ENCODE results near the gene REPS2. TPM values are rescaled to one million over a fixed set of nuclear protein-coding genes. Genes with fewer than 3 reads are reported as not detected.
A peak's percentile ranks its signal among the peaks of the same experiment; 100 is the strongest.

The REPS2 gene
- total RNA-seq, 1 donor from 2014 or later, result 1.2 TPM

- Histone ChIP-seq H3K36me3 (ENCODE audit: insufficient read depth, low read length) (no peaks in the 10 kb centered on the region), H3K79me2 (ENCODE audit: insufficient read depth, low read length) (no peaks in the 10 kb centered on the region), H3K4me2 (ENCODE audit: low read length) (peak overlapping the region; percentile 5), H3K4me1 (ENCODE audit: insufficient read depth, low read length) (peaks cover 3% of the 10 kb centered on the region), H4K20me1 (ENCODE audit: insufficient read depth, low read length) (no peaks in the 10 kb centered on the region), H3K27me3 (ENCODE audit: insufficient read depth, low read length) (no peaks in the 10 kb centered on the region), H3K9ac (ENCODE audit: low read length) (no peak overlapping the region), H3K4me3 (ENCODE audit: insufficient read depth, low read depth, low read length) (no peak overlapping the region), H2AFZ (ENCODE audit: low read depth, low read length) (no peak overlapping the region), H3K9me3 (ENCODE audit: insufficient read depth, low read depth, low read length) (no peaks in the 10 kb centered on the region), H3K27ac (ENCODE audit: low read depth, low read length) (no peak overlapping the region)
- H3K27me3 Mint-ChIP-seq (ENCODE audit: low read depth, unreplicated experiment), result no peaks in the 10 kb centered on the region
- H3K36me3 Mint-ChIP-seq (ENCODE audit: low read depth, unreplicated experiment), result no peaks in the 10 kb centered on the region
- H3K4me3 Mint-ChIP-seq (ENCODE audit: unreplicated experiment), result no peak overlapping the region
- no peak overlapping the region for H3K27ac Mint-ChIP-seq (ENCODE audit: unreplicated experiment)
- DNase-seq (ENCODE audit: low read depth) (peak; percentile 81), FAIRE-seq (no peak)
- TF ChIP-seq EZH2 (IDR thresholded peaks at IDR 0.05; ENCODE audit: insufficient read depth, low read length) (no peak), CTCF (IDR thresholded peaks at IDR 0.05; ENCODE audit: insufficient read depth, low read depth, low read length) (no peak)
- H3K9me3 Mint-ChIP-seq (ENCODE audit: unreplicated experiment), result peaks cover 2% of the 10 kb centered on the region
- H3K4me1 Mint-ChIP-seq (ENCODE audit: low read depth, unreplicated experiment), result peaks cover 7% of the 10 kb centered on the region
Observed at GRCh38 chrX:17030580-17031270, 84.3 kb downstream of the REPS2 start.

GRCh38 chrX:17031827-17032226, 85.4 kb downstream of the REPS2 start:
- H3K27me3 Mint-ChIP-seq (ENCODE audit: low read depth, unreplicated experiment), result peaks cover 1% of the 10 kb centered on the region
- H3K36me3 Mint-ChIP-seq (ENCODE audit: low read depth, unreplicated experiment), result no peaks in the 10 kb centered on the region
- H3K9me3 ChIP-seq (ENCODE audit: insufficient read depth, low read depth, low read length), result no peaks in the 10 kb centered on the region
- H3K36me3 ChIP-seq (ENCODE audit: insufficient read depth, low read length), result no peaks in the 10 kb centered on the region
- no peak overlapping the region for H3K4me3 ChIP-seq (ENCODE audit: insufficient read depth, low read depth, low read length)
- peaks cover 7% of the 10 kb centered on the region for H3K4me1 Mint-ChIP-seq (ENCODE audit: low read depth, unreplicated experiment)
- TF ChIP-seq EZH2 (IDR thresholded peaks at IDR 0.05; ENCODE audit: insufficient read depth, low read length) (no peak), CTCF (IDR thresholded peaks at IDR 0.05; ENCODE audit: insufficient read depth, low read depth, low read length) (no peak)
- peaks cover 3% of the 10 kb centered on the region for H3K4me1 ChIP-seq (ENCODE audit: insufficient read depth, low read length)
- H3K79me2 ChIP-seq (ENCODE audit: insufficient read depth, low read length), result no peaks in the 10 kb centered on the region
- no peak overlapping the region for H3K27ac Mint-ChIP-seq (ENCODE audit: unreplicated experiment)
- H3K4me3 Mint-ChIP-seq (ENCODE audit: unreplicated experiment), result no peak overlapping the region
- DNase-seq (ENCODE audit: low read depth), result no peak
- no peak overlapping the region for H3K9ac ChIP-seq (ENCODE audit: low read length)
- H3K27me3 ChIP-seq (ENCODE audit: insufficient read depth, low read length), result no peaks in the 10 kb centered on the region
- H2AFZ ChIP-seq (ENCODE audit: low read depth, low read length), result no peak overlapping the region
- H3K4me2 ChIP-seq (ENCODE audit: low read length), result peak overlapping the region; percentile 22
- H4K20me1 ChIP-seq (ENCODE audit: insufficient read depth, low read length), result no peaks in the 10 kb centered on the region
- FAIRE-seq, result peak; percentile 37
- H3K9me3 Mint-ChIP-seq (ENCODE audit: unreplicated experiment), result peaks cover 2% of the 10 kb centered on the region
- peak overlapping the region; percentile 49 for H3K27ac ChIP-seq (ENCODE audit: low read depth, low read length)

- Histone ChIP-seq H3K4me3 (ENCODE audit: insufficient read depth, low read depth, low read length) (no peak overlapping the region), H3K79me2 (ENCODE audit: insufficient read depth, low read length) (no peaks in the 10 kb centered on the region), H3K36me3 (ENCODE audit: insufficient read depth, low read length) (no peaks in the 10 kb centered on the region), H3K27ac (ENCODE audit: low read depth, low read length) (peak overlapping the region; percentile 21), H3K4me1 (ENCODE audit: insufficient read depth, low read length) (peaks cover 3% of the 10 kb centered on the region), H3K9me3 (ENCODE audit: insufficient read depth, low read depth, low read length) (no peaks in the 10 kb centered on the region), H3K9ac (ENCODE audit: low read length) (no peak overlapping the region), H3K27me3 (ENCODE audit: insufficient read depth, low read length) (no peaks in the 10 kb centered on the region), H2AFZ (ENCODE audit: low read depth, low read length) (no peak overlapping the region), H3K4me2 (ENCODE audit: low read length) (peak overlapping the region; percentile 22), H4K20me1 (ENCODE audit: insufficient read depth, low read length) (no peaks in the 10 kb centered on the region)
- DNase-seq (ENCODE audit: low read depth), result peak; percentile 97
- Mint-ChIP-seq H3K4me3 (ENCODE audit: unreplicated experiment) (no peak overlapping the region), H3K27me3 (ENCODE audit: low read depth, unreplicated experiment) (peaks cover 1% of the 10 kb centered on the region), H3K9me3 (ENCODE audit: unreplicated experiment) (peaks cover 2% of the 10 kb centered on the region), H3K36me3 (ENCODE audit: low read depth, unreplicated experiment) (no peaks in the 10 kb centered on the region), H3K4me1 (ENCODE audit: low read depth, unreplicated experiment) (peaks cover 7% of the 10 kb centered on the region), H3K27ac (ENCODE audit: unreplicated experiment) (no peak overlapping the region)
- peak; percentile 72 for FAIRE-seq
- TF ChIP-seq CTCF (IDR thresholded peaks at IDR 0.05; ENCODE audit: insufficient read depth, low read depth, low read length), result no peak
- TF ChIP-seq EZH2 (IDR thresholded peaks at IDR 0.05; ENCODE audit: insufficient read depth, low read length), result no peak
Observed at GRCh38 chrX:17032351-17032750, 85.9 kb downstream of the REPS2 start.

Data from astrocyte (in vitro differentiated cells and primary cell).